ENCODE results near the gene OXGR1.

GRCh38 chr13:96968027-96968426, 26.2 kb downstream of the OXGR1 start:
- TF ChIP-seq GATA2 (IDR thresholded peaks at IDR 0.05; ENCODE audit: low read depth, low read length) = no peak
- TF ChIP-seq GATA3 (IDR thresholded peaks at IDR 0.05; ENCODE audit: low read depth, low read length) = no peak

Data from SH-SY5Y (cell line).